IMR-90 (cell line): Measurements from ENCODE around the gene ATP11A. TPM values are rescaled to one million over a fixed set of nuclear protein-coding genes. Genes with fewer than 3 reads are reported as not detected.

ENCODE experiments used
- ATAC-seq: fragments of 200-7000 bp; cut with Tn5 transposase; 2 replicates; pipeline ENCODE4 v1.9.1; 2020; ENCODE audit warnings: low read depth, mild to moderate bottlenecking, moderate library complexity
- BruUV-seq: library from RNA; stranded (reverse); fragments of 400-500 nt; replicated peaks from 2 replicates; lab custom pipeline; 2021; lab: Mats Ljungman, UMichigan
- CTCF ChIA-PET: fragments of 300-600 bp; formaldehyde crosslinking; extraction: SDS; loops from one replicate; lab custom pipeline; 2021; ENCODE audit warnings: antibody characterized with exemption; lab: Yijun Ruan, JAX
- POLR2A ChIA-PET: fragments of 300-600 bp; sonication (Branson Sonifier 250); formaldehyde crosslinking; loops from one replicate; lab custom pipeline; 2022; ENCODE audit warnings: antibody characterized with exemption; ENCODE audit not compliant: unreplicated experiment; lab: Charles Lee
- DNase-seq: peaks from one replicate; pipeline ENCODE4 v3.0.0; 2013
- H2AFZ ChIP-seq: replicated peaks from 2 replicates; pipeline ENCODE3; 2013; ENCODE audit warnings: low read length, mild to moderate bottlenecking; ENCODE audit not compliant: poor library complexity
- H2AK5ac ChIP-seq: 2 replicates; pipeline ENCODE4 v1.6.1; 2013; ENCODE audit warnings: low read depth, low read length, inconsistent platforms
- H2AK9ac ChIP-seq: replicated peaks from 2 replicates; pipeline ENCODE3; 2013; ENCODE audit warnings: mild to moderate bottlenecking, low read depth, low read length, moderate library complexity; ENCODE audit not compliant: poor library complexity
- H2BK120ac ChIP-seq: 2 replicates; pipeline ENCODE4 v1.6.1; 2013; ENCODE audit warnings: low read depth, low read length, inconsistent platforms
- H2BK15ac ChIP-seq: 3 replicates; pipeline ENCODE4 v1.6.1; 2013; ENCODE audit warnings: low read depth, low read length, inconsistent platforms
- H2BK20ac ChIP-seq: 2 replicates; pipeline ENCODE4 v1.6.1; 2013; ENCODE audit warnings: low read depth, mild to moderate bottlenecking, inconsistent platforms, low read length, moderate library complexity
- H2BK5ac ChIP-seq: 2 replicates; pipeline ENCODE4 v1.6.1; 2013; ENCODE audit warnings: mild to moderate bottlenecking, low read depth, low read length, inconsistent platforms; ENCODE audit not compliant: poor library complexity, severe bottlenecking
- H3K14ac ChIP-seq: replicated peaks from 2 replicates; pipeline ENCODE4 v1.6.1; 2013; ENCODE audit warnings: low read depth, low read length, inconsistent platforms
- H3K18ac ChIP-seq: 2 replicates; pipeline ENCODE4 v1.6.1; 2013; ENCODE audit warnings: low read depth, low read length, control low read depth
- H3K23ac ChIP-seq: 2 replicates; pipeline ENCODE4 v1.6.1; 2013; ENCODE audit warnings: low read depth, low read length, inconsistent platforms
- H3K27ac ChIP-seq: 2 replicates; pipeline ENCODE4 v1.5.1; 2013; ENCODE audit warnings: mild to moderate bottlenecking, control low read depth, low read length; ENCODE audit not compliant: insufficient read depth
- H3K27me3 ChIP-seq: 2 replicates; pipeline ENCODE4 v1.6.1; 2013; ENCODE audit warnings: low read length; ENCODE audit not compliant: control insufficient read depth, insufficient read depth
- H3K36me3 ChIP-seq: 2 replicates; pipeline ENCODE4 v1.6.1; 2013; ENCODE audit warnings: low read length, mixed read lengths; ENCODE audit not compliant: control insufficient read depth, insufficient read depth
- H3K4ac ChIP-seq: 2 replicates; pipeline ENCODE4 v1.6.1; 2013; ENCODE audit warnings: low read depth, low read length, inconsistent platforms
- H3K4me1 ChIP-seq: 2 replicates; pipeline ENCODE4 v1.6.1; 2013; ENCODE audit warnings: low read length, mixed read lengths; ENCODE audit not compliant: control insufficient read depth, insufficient read depth
- H3K4me2 ChIP-seq: 2 replicates; pipeline ENCODE4 v1.6.1; 2013; ENCODE audit warnings: low read depth, mild to moderate bottlenecking, control low read depth, low read length, moderate library complexity
- H3K4me3 ChIP-seq: 2 replicates; pipeline ENCODE4 v1.5.1; 2013; ENCODE audit warnings: low read depth, mild to moderate bottlenecking, control low read depth, low read length, moderate library complexity; ENCODE audit not compliant: insufficient read depth
- H3K56ac ChIP-seq: 2 replicates; pipeline ENCODE4 v1.6.1; 2013; ENCODE audit warnings: low read length, inconsistent platforms; ENCODE audit not compliant: insufficient read depth; ENCODE audit errors: extremely low read depth
- H3K79me1 ChIP-seq, 2 experiments: 2 replicates each; pipeline ENCODE4 v1.6.1; 2013; ENCODE audit warnings: low read length in 2 of 2, inconsistent platforms in 1 of 2, low read depth in 1 of 2
- H3K9ac ChIP-seq: 2 replicates; pipeline ENCODE4 v1.6.1; 2013; ENCODE audit warnings: low read depth, low read length, control low read depth
- H3K9me1 ChIP-seq: 2 replicates; pipeline ENCODE4 v1.6.1; 2013; ENCODE audit warnings: low read length, inconsistent platforms; ENCODE audit not compliant: insufficient read depth
- H3K9me3 ChIP-seq: 2 replicates; pipeline ENCODE4 v1.6.1; 2013; ENCODE audit warnings: low read length; ENCODE audit not compliant: control insufficient read depth, insufficient read depth
- H4K20me1 ChIP-seq: 2 replicates; pipeline ENCODE4 v1.6.1; 2013; ENCODE audit warnings: low read length, inconsistent platforms; ENCODE audit not compliant: insufficient read depth
- H4K5ac ChIP-seq: 2 replicates; pipeline ENCODE4 v1.6.1; 2013; ENCODE audit warnings: mild to moderate bottlenecking, low read depth, low read length, control low read depth
- H4K8ac ChIP-seq, 2 experiments: 2 replicates each; pipeline ENCODE4 v1.6.1; 2013; ENCODE audit warnings: low read depth in 2 of 2, low read length in 2 of 2, control low read depth in 1 of 2, inconsistent platforms in 1 of 2
- H4K91ac ChIP-seq: 2 replicates; pipeline ENCODE4 v1.6.1; 2013; ENCODE audit warnings: low read depth, low read length, inconsistent platforms; ENCODE audit not compliant: insufficient read depth
- CEBPB ChIP-seq: IDR thresholded peaks from 2 replicates; pipeline ENCODE4 v1.6.1; 2012; ENCODE audit warnings: low read depth, low read length, improper control_type of control experiment
- CHD1 ChIP-seq: IDR thresholded peaks from 2 replicates; pipeline ENCODE4 v1.6.1; 2012; ENCODE audit warnings: low read depth, low read length, improper control_type of control experiment
- FOS ChIP-seq: fragments of 150-350 bp; IDR thresholded peaks from 2 replicates; pipeline ENCODE4 v1.6.1; 2016; ENCODE audit warnings: low read depth, low read length
- MAFK ChIP-seq: IDR thresholded peaks from 2 replicates; pipeline ENCODE4 v1.6.1; 2012; ENCODE audit warnings: low read depth, low read length, improper control_type of control experiment
- POLR2A ChIP-seq: IDR thresholded peaks from 2 replicates; pipeline ENCODE4 v1.6.1; 2012; ENCODE audit warnings: mild to moderate bottlenecking, low read depth, low read length
- RAD21 ChIP-seq: IDR thresholded peaks from 2 replicates; pipeline ENCODE4 v1.6.1; 2012; ENCODE audit warnings: low read length, improper control_type of control experiment
- RFX5 ChIP-seq: IDR thresholded peaks from 2 replicates; pipeline ENCODE4 v1.8.0; 2012; ENCODE audit warnings: low read depth, mild to moderate bottlenecking, low read length, moderate library complexity
- WGBS, 2 experiments: methylation state at CpG; one replicate each; pipeline versions ENCODE4 v1.1.5 to v1.1.7; 2013; ENCODE audit warnings: missing lambda C conversion rate in 2 of 2; ENCODE audit not compliant: insufficient read length in 1 of 2; ENCODE audit errors: extremely low coverage in 2 of 2; 5-methylcytosine and 5-hydroxymethylcytosine counted together
- dilution Hi-C: fragments of 300-500 bp; cut with HindIII; formaldehyde crosslinking; loops from one replicate; pipeline ENCODE4 v1.14.3; 2018; ENCODE audit warnings: low sequenced_read_pairs; ENCODE audit not compliant: unreplicated experiment
- in situ Hi-C: fragments of 300-500 bp; cut with MboI; formaldehyde crosslinking; loops from 3 replicates; pipeline ENCODE4 v1.14.3; 2019; ENCODE audit warnings: low sequenced_read_pairs, inconsistent platforms, mixed read lengths
- intact Hi-C: fragments of 100-400 bp; cut with micrococcal nuclease; formaldehyde crosslinking; loops from 2 replicates; pipeline ENCODE4 v1.10.0; 2022
- polyA plus RNA-seq, 3 experiments: library from polyadenylated mRNA; depleted of rRNA; stranded (reverse); fragments of >200 nt; gene quantifications; 2 replicates each; pipeline ENCODE4 v1.2.3, GENCODE V29; 2012; ENCODE audit warnings: low replicate concordance in 1 of 3
- total RNA-seq: library from RNA; depleted of rRNA; stranded (reverse); fragments of >200 nt; gene quantifications from 2 replicates; pipeline ENCODE4 v1.2.3, GENCODE V29; 2012
- TF ChIP-seq, protein P1 (sequence below): fragments of 150-350 bp; IDR thresholded peaks from 2 replicates; pipeline ENCODE4 v1.6.1; 2017; ENCODE audit warnings: mild to moderate bottlenecking, antibody characterized with exemption, low read length, low read depth

The ATP11A gene
- total and polyA plus RNA-seq, 2 of the 4 experiments (the other 2 are of a cell fraction), result 8.4 to 12.0 TPM

DNA sequence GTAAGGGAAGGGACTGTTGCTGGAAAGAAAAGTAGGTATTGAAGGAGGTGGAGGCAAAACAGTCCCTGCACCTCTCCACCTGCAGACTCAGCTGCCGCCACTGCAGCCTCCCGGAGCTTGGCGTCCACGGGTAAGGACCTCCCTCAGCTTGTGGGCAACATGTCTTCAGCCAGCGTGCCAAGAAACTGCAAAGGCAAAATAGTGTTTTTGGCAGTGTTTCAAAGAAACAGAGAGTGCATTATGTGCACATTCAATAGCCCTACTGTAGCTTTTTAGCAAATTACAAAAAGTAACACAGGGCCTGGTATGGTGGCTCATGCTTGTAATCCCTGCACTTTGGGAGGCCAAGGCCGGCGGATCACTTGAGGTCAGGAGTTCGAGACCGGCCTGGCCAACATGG lies 57.4 kb downstream of the ATP11A start:
- no peak overlapping the region for H2BK20ac ChIP-seq
- H4K91ac ChIP-seq, result no peak overlapping the region
- H2AK9ac ChIP-seq, result no peak overlapping the region
- in situ Hi-C loops, result no loop called here
- CTCF ChIA-PET, result no interaction called here
- POLR2A ChIA-PET, result no interaction called here
- H3K56ac ChIP-seq, result no peak overlapping the region
- H3K18ac ChIP-seq, result no peak overlapping the region
- peaks cover 35% of the 10 kb centered on the region for H4K20me1 ChIP-seq
- TF ChIP-seq CEBPB (no peak), RFX5 (no peak), MAFK (no peak), FOS (no peak), RAD21 (no peak), CHD1 (no peak), POLR2A (no peak)
- TF ChIP-seq, protein P1, sequence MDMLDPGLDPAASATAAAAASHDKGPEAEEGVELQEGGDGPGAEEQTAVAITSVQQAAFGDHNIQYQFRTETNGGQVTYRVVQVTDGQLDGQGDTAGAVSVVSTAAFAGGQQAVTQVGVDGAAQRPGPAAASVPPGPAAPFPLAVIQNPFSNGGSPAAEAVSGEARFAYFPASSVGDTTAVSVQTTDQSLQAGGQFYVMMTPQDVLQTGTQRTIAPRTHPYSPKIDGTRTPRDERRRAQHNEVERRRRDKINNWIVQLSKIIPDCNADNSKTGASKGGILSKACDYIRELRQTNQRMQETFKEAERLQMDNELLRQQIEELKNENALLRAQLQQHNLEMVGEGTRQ, result no peak
- H3K4me3 ChIP-seq, result no peak overlapping the region
- no peaks in the 10 kb centered on the region for H3K36me3 ChIP-seq
- H3K27ac ChIP-seq, result no peak overlapping the region
- no peak overlapping the region for H4K5ac ChIP-seq
- no peaks in the 10 kb centered on the region for H3K9me3 ChIP-seq
- no peak overlapping the region for H3K4ac ChIP-seq
- H2AFZ ChIP-seq, result no peak overlapping the region
- no peak overlapping the region for H2BK15ac ChIP-seq
- DNase-seq, result no peak
- H3K9ac ChIP-seq, result no peak overlapping the region
- H3K4me2 ChIP-seq, result no peak overlapping the region
- H3K4me1 ChIP-seq, result peaks cover 6% of the 10 kb centered on the region
- no peak overlapping the region for H2AK5ac ChIP-seq
- no peak for ATAC-seq
- peaks cover 7% of the 10 kb centered on the region for H3K9me1 ChIP-seq
- no peaks in the 10 kb centered on the region for H3K27me3 ChIP-seq
- no peak overlapping the region for H3K23ac ChIP-seq
- intact Hi-C loops, result no loop called here
- H4K8ac ChIP-seq, result no peak overlapping the region
- 20% methylated on average over 1 of the region's 9 CpGs; no CpG with 5 or more reads in 1 of the 2 experiments for WGBS, 2 experiments
- BruUV-seq, result no TSS peak
- H2BK120ac ChIP-seq, result no peak overlapping the region
- dilution Hi-C loops, result no loop called here
- no peak overlapping the region for H3K14ac ChIP-seq
- H2BK5ac ChIP-seq, result no peak overlapping the region
- H3K79me1 ChIP-seq, result peaks cover 28 to 33% of the 10 kb centered on the region in 2 experiments
